HS-5 (cell line): Measurements from ENCODE around the gene AHRR.

Experiments used
- DNase-seq: peaks from one replicate; pipeline ENCODE4 v3.0.0-alpha.2; 2012; ENCODE audit warnings: low read depth

Gene AHRR

DNA sequence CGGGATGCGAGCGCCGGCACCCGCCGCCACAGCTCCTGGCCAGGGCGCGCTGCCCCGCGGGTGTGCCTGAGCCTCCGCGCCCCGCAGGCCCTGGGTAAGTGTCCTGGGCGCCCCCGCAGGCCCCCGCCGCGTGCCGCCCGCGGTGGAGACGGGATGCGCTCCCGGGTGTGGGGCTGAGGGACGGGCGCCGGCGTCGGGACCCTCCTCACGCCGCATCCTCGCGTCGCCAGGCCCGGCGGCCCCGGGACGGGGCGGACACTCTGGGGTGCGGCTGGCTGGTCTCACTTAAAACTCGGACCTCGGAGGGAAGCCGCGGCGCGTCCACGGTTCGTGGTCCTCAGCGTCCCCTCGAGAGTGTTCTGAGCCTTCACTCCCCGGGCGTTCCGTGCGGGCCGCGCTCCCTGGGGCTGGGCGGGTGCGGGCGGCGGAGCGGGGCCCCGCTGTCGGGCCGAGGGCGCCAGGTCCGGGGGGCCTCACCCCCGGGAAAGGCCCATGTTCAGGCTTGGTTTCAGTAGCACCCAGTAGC lies 275 bp downstream of the AHRR start:
- no peak for DNase-seq

DNA sequence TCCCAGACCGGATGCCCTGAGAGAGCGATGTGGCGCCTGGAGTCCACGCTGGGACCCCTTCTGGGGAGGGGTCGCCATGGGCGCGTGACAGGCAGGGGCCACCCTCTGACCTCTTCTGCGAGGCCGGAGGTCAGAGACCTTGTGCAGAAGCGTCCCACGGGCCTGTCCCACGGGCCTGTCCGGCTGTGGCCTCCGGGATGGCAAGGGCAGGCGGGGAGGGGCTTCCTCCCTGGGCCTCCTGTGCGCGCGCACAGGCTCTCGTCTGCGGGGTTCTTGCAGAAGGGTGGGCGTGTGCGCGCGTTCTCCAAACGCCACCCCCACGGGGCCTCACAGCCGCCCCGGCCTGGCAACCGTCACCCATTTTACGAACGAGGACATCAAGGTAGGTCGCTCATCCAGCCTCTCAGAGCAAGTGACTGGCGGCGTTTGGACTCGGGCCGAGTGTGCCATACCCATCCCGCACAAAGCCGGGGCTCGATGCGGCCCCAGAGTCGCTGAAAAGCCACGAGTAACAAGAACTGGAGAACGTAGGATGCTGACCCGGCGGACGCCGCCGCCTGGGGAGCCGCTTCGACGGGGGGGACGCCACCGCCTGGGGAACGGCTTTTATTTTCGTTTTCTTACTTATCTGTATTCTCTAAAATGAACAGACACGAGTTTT lies 897 bp downstream of the AHRR start:
- no peak for DNase-seq

DNA sequence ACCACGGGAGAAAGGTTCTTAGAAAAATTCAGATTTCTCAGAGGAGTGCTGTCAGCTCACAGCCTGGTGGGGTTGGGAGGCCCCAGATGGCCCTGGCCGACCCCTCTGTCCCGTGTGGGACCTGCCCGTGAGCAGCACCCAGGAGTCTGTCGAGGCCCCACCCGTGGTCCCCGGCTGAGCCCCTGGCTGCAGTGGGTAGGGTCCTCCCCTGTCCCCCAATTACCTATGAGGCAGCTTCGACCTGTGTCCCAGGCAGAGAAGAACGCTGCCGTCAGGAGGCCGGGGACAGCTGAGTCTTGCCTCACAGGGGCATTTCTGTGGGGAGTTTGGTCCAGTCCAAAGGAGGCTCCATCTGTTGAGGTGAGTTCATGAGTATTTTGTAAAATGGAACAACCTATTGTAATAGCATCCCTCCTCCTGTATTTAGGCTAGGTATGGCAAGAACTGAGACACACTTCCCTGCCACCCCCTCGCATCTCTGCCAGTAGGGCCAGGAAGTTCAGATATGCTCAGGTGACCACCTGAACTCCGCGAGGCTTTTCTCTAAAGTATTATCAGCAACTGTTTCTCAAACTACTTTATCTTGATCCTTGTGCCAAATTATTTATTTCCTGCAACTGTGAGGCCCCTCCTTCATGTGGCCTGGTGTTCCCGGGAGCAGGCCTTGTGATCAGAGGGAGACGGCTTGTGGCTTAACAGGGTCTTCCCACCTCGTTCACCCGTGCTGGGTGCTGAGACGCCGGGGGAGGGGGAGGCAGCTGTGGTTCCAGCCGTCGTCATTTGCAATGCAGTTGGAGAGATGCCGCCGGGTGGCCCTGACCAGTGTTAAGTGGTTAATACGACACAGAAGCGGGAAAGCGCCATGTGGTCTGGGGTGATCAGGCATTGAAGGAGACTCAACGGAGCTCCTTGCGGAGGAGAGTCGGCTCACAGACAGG lies 1.7 kb downstream of the AHRR start:
- DNase-seq, result no peak

DNA sequence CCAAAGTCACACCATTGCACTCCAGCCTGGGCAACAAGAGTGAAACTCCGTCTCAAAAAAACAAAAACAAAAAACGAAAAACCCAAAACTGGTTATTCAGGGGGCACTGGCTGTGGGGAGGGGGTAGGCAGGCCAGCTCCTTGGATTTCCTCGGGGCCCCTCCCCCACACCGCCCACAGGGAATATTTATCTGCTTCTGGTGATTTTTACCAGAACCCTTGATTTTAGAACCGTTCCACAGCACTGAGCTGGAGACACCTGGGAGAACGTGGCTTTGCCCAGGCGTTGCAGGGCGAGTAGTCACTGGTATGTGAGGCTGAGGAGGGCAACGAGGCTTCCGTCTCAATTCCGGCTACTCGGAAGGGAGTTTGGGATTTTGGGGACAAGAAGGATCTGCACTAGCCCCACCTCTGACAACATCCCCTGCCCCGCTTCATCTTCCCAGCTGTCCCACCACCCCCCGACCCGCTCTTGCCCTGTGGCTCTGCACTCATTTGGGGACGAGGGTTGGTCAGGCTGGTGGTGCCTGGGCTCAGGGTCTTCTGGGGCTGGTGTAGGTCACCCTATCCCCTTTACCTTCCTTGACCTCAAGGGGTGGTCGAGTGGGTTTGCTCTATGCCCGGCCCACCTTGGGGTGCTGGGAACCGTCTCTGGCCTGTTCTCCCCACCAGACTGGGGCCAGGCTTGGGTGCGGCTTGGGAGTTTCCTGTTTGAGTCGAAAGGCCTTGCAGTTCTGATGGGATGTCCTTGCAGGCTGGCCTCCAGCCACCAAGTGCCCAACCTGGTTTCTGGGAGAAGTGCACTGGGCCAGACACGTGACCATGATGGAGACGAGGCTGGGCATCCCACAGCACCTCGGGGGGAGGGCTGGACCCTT lies 3.5 kb downstream of the AHRR start:
- DNase-seq, result no peak

DNA sequence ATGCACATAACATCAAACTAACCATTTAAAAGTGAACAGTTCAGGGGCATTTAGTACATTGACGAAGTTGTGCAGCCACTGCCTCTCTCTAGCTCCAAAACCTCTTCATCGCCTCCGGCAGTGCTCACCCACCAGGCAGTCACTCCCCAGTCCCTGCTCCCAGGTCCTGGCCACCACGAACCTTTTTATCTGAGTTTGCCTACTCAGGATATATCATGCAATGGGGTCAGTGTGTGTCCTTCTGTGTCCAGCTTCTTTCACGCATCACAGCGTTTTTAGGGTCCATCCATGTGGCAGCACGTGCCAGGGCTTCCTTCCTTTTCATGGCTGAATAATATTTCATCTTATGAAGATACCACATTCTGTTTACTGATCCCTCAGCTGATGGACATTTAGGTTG lies 4.6 kb downstream of the AHRR start:
- DNase-seq, result no peak

DNA sequence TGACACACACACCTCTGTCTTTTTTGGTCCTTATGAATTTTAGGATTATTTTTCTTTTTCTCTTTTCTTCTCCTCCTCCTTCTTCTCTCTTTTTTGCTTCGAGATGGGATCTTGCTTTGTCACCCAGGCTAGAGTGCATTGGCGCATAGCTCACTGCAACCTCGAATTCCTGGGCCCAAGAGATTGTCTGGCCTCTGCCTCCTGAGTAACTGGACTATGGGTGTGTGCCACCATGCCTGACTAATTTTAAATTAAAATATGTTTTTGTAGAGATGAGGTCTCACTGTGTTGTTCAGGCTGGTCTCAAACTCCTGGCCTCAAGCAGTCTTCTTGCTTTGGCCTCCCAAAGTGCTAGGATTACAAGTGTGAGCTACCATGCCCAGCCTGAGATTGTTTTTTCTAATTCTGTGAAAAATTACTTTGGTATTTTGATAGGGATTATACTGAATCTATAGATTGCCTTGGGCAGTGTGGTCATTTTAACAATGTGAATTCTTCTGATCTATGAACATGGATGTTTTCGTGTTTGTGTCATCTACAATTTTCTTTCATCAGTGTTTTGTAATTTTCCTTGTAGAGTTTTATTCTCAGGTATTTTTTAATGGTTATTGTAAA lies 7.7 kb downstream of the AHRR start:
- peak; percentile 37 for DNase-seq

DNA sequence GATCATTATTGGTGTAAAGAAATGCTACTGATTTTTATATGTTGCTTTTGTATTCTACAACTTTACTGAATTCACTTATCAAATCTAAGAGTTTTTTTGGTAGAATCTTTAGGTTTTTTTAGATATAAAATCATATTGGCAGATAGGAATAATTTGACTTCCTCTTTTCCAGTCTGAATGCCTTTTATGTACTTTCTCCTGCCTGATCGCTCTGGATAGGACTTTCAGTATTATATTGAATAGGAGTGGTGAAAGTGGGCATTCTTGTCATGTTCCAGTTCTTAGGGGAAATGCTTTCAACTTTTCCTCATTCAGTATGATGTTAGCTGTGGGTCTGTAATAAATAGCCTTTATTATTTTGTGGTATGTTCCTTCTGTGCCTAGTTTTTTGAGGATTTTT lies 8.3 kb downstream of the AHRR start:
- DNase-seq, result no peak

DNA sequence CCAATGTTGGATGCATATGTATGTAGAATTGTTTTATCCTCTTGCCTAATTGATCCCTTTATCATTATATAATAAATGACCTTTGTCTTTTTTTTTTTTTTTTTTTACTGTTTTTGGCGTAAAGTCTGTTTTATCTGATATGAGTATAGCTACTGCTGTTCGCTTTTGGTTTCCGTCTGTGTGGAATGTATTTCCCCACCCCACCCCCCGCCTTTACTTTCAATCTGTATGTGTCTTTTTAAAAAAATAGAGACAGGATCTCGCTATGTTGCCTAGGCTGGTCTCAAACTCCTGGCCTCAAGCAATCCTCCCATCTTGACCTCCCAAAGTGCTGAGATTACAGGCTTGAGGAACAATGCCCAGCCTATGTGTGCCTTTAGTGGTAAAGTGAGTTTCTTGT lies 11.3 kb downstream of the AHRR start:
- no peak for DNase-seq

DNA sequence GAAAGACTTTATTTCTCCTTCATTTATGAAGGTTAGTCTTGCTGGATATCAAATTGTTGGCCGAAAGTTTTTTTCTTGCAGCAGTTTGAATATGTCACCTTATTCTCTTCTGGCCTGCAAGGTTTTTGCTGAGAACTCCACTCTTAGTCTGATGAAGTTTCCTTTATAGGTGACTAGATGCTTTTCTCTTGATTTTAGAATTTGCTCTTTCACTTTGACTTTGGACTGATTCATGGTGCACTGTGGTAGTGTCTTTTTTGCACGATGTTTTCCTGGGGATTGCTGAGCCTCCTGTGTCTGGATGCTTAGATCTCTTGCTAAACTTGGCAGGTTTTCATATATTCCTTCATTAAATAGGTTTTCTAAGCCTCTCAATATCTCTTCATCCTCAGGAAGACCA lies 12.4 kb downstream of the AHRR start:
- no peak for DNase-seq

DNA sequence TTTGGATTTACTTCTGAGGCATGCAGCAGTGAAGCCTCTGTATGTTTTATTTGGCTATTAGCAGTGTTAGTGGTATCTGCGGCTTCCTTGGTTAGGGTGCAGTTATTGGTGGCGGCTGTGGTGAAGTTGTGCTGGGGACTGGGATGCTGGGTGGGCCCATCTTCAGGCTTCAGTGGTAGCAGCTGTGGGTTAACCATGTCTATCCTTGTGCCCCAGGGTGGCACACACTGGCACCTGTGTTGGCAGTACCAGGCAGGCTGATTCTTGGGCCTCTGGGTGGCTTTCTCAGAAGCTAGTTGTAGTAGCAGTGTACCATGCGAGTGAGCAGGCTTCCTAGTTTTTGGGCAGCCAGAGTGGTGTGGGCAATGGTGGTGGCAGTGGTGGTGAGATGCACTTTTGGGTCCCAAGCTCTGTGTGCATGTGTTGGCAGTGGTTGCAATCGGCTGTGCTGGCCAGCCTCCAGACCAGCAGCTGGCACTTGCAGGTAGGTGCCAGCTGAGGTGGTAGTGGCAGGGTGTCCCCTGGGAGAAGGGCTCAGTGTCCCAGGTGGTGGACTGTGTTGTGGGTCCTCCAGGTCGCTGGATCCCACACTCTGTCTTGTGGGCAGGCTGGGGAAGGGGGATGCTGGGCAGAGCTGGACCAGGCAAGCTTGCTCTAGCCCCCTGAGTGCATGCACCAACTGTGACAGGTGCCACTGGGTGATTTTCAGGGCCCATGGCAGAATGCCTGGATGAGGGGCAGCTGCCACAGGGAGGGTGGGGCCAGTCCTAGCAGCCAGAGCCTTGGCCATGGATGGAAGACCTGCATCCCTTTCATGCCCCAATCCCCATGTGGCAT lies 13.6 kb downstream of the AHRR start:
- no peak for DNase-seq

DNA sequence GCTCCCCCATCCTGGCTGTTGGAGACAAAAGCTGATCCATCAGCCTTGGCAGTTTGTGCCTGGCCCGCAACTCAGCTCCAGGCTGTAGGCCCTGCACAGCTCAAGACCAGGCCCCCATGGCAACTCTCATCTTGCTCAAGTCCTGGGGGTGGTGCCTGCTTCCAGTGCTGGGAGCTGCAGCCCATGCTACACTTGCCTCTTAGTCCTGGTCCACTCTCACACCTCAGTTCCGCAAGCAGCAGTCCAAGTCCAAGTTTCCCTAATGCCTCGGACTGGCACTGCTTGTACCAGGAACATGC lies 14.2 kb downstream of the AHRR start:
- DNase-seq, result no peak

DNA sequence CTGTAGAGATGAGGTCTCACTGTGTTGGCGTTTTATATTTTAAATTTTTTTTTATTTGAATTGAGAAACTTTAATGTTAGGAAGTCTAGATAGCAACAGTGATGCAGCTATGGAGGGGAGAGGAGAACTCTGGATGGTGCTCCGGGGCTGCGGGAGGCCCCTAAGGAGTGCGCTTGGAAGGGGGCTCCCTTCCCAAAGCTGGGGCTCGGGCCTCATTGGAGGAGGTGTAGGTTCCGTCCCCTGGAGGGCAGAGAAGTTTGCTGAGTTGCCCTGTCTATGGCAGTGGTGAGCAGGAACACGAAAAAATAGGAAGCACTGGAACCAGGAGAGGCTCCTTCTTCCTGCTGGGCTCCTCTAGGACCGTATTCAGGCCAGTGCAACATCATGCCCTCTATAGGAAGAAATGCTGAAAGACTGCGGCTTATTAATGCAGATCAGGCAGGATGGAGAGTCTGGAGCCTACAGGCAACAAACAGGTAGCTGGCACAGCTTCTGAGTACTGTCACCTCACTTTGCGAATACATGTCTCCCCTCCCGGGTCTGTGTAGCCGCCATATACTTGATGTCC lies 16.1 kb downstream of the AHRR start:
- DNase-seq, result no peak

DNA sequence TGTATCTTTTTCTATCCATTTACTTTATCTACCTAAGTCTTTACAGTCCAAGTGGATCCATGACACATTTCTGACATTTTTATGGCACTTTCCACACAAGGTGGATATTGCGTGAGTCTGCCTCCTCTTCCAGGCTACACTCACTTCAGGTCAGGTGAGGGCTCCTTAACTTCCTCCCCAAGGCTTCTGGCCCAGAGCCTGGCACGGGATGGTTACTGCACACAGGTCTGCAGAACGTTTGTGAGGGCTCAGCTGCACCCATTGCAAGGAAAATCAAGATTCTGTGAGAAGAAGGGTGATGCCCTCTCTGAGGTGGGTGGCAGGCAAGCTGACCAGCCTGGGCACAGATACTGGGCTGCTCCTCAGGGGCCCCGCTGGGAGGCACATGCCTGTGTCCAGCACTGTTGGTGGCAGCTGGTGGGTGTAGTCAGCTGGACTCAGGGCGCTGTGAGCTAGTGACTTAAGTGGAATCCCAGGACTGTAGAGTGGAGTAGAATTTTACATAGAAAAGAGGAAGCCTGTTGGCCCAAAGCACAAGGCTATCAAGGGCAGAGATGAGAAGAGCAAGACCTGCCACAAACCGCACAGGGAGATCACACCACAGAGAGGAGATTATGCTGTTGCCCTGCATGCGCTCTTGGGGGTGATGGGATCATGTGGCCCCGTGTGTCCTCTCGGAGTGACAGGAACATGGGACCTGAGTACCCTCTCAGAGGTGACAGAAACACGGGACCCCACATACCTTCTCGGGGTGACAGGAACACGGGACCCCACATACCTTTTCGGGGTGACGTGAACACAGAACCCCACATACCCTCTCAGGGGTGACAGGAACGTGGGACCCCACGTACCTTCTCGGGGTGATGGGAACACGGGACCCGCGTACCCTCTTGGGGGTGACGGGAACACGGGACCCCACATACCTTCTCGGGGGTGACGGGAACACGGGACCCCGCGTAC lies 21.3 kb downstream of the AHRR start:
- DNase-seq, result no peak

DNA sequence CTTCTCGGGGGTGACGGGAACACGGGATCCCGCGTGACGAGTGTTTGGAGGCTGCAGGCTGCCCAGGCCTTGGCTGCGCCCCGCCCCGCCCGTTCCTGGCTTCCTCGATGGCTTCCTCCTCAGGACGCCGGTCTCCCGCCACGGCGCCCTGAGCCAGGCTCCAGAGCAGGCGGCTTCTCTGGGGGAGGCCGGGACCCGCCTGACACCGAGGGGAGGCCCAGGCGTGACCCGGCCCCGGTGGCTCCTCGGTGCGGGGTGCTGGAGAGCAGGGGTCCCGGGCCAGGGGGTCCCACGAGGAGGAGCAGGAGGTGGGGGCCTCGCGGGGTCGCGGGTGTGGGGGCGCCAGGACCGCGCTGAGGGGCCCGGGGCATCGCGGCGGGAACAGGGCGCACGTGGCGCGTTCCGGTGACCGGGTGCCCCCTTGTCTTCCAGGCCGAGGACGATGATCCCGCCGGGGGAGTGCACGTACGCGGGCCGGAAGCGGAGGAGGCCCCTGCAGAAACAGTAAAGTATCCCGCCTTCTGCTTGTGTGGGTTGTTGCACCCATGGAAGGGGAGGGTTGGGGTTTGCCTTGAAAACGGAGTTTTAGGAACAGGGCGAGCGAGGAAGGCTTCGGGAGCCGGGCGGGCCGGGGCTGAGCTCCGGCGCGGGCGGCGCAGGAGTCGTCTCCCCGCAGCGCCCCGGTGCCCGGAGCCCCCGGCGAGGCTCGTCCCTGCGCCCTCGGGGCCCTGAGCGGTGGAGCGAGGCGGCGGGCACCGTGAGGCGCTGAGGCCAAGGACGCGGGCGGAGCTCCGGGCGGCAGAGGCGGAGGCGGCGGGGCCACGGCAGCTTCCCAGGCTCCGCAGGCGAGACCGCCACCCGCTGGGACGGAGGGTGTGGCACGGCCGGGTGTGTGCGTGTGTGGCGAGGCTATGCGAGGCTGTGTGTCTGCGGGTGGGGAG lies 22.2 kb downstream of the AHRR start:
- DNase-seq, result no peak

DNA sequence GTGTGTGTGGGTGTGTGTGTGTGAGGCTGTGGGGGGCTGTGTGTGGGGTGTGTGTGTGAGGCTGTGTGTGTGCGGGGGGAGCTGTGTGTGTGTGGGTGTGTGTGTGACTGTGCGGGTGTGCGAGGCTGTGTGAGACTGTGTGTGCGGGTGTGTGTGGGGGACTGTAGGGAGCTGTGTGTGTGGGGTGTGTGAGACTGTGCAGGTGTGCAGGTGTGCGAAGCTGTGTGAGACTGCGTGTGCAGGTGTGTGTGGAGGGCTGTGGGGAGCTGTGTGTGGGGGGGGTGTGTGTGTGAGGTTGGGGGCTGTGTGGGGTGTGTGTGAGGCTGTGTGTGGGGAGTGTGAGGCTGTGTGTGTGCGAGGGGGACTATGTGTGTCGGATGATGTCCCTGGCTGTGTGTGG lies 23.2 kb downstream of the AHRR start:
- DNase-seq, result no peak

DNA sequence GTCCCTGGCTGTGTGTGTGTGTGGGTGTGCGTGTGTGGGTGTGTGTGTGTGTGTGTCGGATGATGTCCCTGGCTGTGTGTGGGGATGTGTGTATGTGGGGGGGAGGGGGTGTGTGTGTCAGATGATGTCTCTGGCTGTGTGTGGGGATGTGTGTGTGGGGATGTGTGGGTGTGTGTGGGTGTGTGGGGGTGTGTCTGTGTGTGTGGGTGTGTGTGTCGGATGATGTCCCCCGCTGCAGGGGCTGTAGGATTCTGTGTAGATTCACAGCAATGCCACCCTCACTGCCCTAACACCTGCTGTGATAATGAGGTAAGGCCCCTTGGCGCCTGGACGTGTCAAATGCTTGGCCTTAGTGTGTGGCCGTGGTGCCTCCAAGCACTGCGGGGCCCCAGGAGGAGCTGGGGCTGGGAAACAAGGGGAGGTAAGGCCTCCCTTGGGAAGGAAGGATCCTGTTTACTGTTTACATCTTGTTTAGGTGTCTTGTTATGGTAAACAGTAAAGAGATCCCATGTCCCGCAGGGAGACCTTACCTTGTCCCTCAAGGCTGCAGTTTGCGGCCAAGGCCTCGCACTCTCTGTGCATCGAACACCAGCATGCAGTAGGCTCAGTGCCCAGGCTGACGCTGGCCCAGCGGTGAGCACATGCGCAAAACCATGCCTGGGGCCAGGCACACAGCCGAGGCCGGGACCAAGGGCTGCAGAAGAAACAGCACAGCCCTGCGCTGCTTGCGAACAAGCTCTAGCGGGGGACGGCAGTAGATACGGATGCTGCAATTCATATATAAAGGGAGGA lies 24.1 kb downstream of the AHRR start:
- no peak for DNase-seq

DNA sequence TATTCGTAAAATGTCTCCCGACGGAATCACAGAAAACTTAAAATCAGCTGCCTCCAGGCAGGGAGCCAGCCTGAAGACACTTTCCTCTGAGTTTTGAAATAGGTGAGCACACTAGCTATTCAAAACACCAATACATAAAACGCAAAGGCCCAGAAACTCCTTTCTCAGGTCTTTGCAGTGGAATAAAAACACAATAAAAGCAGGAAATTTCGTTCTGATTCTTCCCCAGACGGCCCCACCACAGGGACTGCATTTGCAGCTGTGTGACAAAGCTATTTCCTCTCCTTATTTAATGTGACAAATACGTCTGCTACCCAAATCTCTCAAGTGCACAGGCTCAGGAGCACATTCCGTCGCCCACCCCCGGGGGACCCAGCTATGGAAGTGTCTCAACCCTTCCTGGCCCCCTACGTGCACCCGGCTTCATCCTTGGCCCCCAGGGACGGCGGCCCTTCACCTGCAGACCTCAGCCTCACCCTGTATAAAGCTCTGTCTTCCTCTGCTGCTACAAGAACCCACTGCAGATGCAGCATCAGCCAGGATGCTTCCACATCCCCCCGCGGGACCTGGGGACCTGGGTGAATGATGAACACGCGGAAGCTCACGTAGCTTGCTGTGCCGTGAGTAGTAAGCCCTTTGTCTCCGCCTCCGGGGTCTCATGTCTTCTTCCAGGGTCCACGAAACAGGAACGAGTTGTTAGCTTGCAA lies 24.9 kb downstream of the AHRR start:
- DNase-seq, result no peak
